Measurements from ENCODE around the gene DDIT4.
"Not testable (repeated sequence)": the region's sequence is repeated elsewhere in the genome, so short reads cannot be mapped to it uniquely, and the experiment has no call there.

The DDIT4 gene

GRCh38 chr10:72277996-72278667 is 4.4 kb downstream of the DDIT4 start:
- peak overlapping the region; percentile 98 for H3K27ac ChIP-seq
- no peak for TF ChIP-seq CTCF (conservative IDR thresholded peaks at IDR 0.05)

- no peak for TF ChIP-seq CTCF (conservative IDR thresholded peaks at IDR 0.05)
- H3K27ac ChIP-seq, result no peak overlapping the region
These were observed 5.1 kb downstream of the DDIT4 start for GRCh38 chr10:72278668-72279393.

GRCh38 chr10:72279587-72279986 is 5.9 kb downstream of the DDIT4 start:
- H3K27ac ChIP-seq, result not testable (repeated sequence)

GRCh38 chr10:72283131-72283530 is 9.4 kb downstream of the DDIT4 start:
- no peak for TF ChIP-seq CTCF (conservative IDR thresholded peaks at IDR 0.05)

GRCh38 chr10:72285972-72286521 is 12.3 kb downstream of the DDIT4 start:
- no peak for TF ChIP-seq CTCF (conservative IDR thresholded peaks at IDR 0.05)
- H3K27ac ChIP-seq, result no peak overlapping the region

More at GRCh38 chr10:72283131-72283530, 9.4 kb downstream of the DDIT4 start:
- H3K27ac ChIP-seq, result no peak overlapping the region

- H3K27ac ChIP-seq, result no peak overlapping the region
- TF ChIP-seq CTCF (conservative IDR thresholded peaks at IDR 0.05), result no peak
These were observed 17.4 kb downstream of the DDIT4 start for GRCh38 chr10:72291019-72291532.

- H3K27ac ChIP-seq, result no peak overlapping the region
- TF ChIP-seq CTCF (conservative IDR thresholded peaks at IDR 0.05), result no peak
These were observed 18.5 kb downstream of the DDIT4 start for GRCh38 chr10:72292223-72292691.
